ENCODE data around the gene HSPB1.
"Not testable (repeated sequence)": the region's sequence is repeated elsewhere in the genome, so short reads cannot be mapped to it uniquely, and the experiment has no call there.

Gene HSPB1

GRCh38 chr7:76282344-76283253, 19.9 kb upstream of the HSPB1 start:
- no peak for DNase-seq

DNA sequence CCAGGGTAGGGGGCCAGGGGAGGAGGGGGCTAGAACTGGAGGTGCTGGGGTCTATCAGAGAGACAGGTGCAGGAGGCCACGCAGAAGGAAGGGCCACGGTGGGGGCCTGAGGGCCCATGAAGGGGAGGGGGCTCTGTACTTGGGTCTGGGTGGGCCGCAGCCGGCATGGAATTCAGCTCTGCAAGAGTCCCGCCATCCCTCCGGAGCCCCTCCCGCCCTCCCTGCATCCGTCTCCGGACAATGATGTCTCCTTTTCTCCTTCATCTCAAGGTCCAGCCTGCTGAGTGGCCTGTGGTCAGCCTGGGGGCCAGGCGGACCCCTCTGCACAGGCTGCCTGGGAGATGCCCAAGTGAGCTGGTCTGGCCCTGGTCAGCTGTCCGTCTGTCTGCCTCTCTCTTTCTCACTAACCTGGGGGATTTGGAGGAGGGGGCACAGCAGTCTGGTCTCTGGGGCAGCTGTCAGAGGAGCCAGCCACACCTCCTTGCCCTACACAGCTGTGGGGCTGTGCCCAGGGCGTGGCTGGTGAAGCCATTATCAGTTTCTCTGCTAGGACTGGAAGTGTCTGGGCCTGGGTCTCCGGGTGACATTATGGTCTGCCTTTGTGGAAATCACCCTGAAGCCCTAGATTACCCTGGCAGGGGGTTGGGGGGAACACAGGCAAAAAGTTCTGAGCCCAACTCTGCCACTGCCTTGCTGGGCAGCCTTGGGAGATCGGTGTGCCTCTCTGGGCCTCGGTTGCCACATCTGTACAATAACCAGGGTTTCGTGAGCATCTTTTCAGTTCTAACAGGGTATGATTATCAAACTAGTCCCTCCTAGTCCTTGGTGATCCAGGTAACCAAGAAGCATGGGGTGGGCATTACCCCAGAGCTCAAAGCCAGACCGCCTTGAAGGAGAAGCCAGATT, 19.0 kb upstream of the HSPB1 start:
- no peak for DNase-seq

- no peak for DNase-seq
Measured at GRCh38 chr7:76285604-76286374, 16.7 kb upstream of the HSPB1 start.

GRCh38 chr7:76286842-76287403, 15.6 kb upstream of the HSPB1 start:
- no peak for DNase-seq

DNA sequence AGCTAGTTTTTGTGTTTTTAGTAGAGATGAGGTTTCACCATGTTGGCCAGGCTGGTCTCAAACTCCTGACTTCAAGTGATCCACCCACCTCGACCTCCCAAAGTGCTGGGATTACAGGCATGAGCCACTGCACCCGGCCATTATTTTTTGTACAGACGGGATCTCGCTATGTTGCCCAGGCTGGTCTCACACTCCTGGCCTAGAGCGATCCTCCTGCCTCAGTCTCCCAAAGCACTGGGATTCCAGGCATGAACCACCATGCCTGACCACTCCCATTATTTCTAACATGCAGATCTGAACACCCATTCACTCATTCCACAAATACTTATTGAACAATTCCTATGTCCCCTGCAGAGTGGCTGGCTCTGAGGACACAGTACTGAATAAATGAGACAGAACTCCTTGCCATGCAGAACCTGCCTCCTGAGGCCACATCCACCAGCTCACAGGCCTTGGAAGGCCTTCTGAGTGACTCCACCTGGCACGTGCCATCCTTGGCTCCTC, 11.6 kb upstream of the HSPB1 start:
- not testable (repeated sequence) for DNase-seq

DNA sequence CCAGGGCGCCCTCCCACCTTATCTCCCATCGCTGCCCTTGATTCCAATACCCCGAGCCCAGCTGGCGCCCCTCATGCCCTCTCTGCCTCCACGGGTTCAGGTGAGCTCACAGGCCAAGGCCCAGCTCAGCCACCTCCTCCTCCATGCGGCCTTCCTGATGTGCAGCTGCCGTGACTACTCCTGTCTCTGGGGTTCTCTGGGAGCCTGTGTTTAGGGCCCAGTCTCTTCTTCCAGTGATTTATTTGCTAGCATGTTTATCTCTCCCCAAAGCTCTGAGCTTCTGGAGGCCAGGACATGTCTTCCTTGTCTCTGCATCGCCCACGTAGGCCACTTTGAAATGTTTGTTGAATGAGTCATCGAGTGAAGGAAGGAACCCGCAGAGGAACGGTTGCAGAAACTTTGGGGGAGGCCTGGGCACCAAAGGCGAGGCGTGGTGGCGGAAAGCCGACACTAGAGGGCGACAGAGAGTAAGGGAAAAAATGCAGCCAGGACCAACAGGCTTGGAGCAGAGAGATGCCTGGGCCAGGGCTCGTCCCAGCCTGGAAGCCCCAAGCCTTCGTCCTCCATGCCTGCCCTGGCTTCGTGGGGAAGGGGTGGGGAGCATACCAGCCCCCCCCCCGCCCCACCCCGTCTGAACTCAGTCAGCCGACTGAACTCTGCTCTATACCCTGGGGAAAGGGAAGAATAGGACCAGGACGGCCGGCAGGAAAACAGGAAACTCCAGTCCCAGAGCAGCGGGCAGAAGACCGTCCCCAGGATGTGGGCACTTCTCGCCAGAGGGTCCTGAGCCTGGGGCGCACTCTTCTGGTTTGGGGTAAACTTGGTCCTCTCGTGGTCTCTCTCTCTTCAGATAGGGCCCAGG, 10.9 kb upstream of the HSPB1 start:
- peak; percentile 67 for DNase-seq

DNA sequence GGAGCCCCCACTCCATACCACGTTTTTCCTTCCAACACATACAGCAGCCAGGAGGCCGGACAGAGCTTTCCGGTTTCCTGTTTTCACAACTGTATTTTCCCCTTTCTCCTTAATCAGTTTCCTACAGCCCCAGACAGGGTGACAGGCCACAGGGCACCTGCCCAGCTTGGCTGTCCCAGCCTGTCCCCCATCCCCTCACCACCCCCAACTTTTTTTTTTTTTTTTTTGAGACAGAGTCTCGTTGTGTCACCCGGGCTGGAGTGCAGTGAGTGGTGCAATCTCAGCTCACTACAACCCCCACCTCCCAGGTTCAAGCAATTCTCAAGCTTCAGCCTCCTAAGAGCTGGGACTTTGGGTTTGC, 10.3 kb upstream of the HSPB1 start:
- no peak for DNase-seq

- not testable (repeated sequence) for DNase-seq
Measured at GRCh38 chr7:76292911-76293310, 9.6 kb upstream of the HSPB1 start.

DNA sequence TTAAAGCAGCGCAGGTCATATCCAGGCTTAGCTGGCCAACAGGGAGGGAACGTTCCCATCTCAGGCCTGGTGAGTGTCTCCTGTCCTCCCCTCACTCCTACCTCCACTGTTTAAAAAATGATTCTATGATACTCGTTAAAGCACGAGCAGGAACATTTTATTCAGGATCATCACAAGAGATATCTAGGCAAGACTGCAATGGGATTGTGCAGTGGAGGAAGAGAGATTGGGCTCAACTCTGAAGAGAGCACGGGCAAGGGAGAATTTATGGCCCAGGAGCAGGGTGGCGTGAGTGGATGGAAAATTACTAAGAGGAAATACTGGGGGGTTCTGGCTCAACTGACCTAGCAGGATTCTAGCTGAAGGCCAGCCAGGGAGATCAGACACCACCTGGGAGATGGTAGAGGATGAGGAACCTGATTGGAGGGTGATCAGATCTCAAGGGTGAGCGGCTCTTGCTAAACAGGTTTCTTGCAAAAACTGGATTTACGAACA, 9.0 kb upstream of the HSPB1 start:
- DNase-seq: no peak

DNA sequence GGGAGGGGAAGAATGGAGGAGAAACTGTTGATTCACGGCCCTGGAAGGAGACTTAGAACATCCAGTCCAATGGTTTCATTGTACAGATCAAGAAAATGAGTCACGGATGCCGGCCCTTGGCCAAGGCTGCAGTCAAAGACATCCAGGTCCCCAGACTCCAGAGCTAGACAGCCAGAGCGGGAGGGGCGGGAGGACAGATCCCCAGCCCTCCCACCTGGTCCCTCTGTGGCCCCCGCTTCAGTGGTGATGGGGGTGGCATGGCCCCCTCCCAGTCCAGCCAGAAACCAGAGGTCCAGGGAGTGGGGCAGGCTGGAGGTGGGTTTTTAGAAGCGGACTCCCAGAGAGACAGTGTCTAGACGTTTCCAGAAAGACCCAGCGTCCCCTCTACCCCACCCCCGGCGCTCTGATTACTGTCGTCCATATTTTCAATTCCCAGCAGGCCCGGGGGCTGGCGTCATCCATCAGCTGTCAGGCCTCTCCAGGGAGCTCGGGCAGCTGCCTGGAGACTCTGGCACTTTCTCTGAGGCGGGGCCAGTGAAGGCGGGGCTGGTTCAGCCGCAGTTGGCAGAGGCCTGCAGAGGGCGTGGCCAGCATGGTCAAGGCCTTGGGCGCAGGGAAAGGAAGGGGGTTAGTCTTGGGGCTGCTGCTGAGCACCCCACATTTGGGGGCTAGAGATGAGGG, 8.0 kb upstream of the HSPB1 start:
- DNase-seq: peak; percentile 96

DNA sequence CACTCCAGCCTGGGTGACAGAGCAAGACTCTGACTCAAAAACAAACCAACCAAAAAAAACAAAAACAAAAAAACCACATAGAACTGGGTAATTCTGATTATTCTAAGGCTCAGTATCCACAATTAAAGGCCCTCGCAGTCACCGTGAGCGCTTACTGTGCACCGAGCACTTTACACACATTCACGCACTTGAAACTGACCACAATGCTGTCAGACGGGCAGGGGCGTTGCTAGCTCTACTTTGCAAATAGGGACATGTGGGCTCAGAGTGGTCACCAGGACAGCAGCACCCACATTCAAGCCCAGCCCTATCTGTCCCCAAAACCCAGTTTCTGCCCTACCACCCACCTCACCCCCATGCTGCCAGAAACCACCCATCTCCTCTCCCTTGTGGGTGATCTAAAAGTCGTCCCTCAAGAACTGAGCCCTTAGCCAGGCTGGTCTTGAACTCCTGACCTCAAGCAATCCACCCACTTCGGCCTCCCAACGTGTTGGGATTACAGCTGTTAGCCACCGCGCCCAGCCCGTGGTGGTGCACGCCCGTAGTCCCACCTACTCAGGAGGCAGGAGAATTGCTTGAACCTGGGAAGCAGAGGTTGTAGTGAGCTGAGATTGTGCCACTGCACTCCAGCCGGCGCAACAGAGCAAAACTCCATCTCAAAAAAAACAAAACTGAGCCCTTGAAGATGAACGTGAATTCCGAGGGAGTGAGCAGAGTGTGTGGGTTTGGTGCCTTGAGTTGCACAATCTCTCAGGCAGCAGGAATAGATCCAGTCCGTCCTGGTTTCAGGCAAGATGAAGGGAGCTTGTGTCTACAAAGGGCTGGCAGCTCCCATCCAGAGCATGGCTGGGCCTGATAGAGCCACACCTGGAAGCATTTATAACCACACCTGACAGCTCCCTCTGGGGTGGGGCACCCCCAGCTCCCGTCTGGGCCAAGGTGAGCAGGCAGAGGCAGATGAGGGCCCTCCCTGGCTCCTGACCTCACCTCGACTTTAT, 5.4 kb upstream of the HSPB1 start:
- DNase-seq: no peak

- no peak for DNase-seq
Measured at GRCh38 chr7:76300166-76300731, 2.2 kb upstream of the HSPB1 start.

DNA sequence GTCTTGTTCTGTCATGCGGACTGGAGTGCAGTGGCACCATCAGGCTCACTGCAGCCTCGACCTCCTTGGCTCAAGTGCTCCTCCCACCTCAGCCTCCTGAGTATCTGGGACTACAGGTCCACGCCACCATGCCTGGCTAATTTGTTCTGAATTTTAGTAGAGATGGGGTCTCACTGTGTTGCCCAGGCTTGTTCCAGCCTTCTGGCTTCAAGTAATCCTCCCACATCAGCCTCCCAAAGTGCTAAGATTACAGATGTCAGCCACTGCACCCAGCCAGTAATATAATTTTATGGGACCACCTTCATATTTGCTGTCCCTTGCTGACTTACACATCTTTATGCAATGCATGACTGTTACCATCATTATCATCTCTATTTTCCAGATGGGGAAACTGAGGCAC, 1.5 kb upstream of the HSPB1 start:
- DNase-seq: no peak

DNA sequence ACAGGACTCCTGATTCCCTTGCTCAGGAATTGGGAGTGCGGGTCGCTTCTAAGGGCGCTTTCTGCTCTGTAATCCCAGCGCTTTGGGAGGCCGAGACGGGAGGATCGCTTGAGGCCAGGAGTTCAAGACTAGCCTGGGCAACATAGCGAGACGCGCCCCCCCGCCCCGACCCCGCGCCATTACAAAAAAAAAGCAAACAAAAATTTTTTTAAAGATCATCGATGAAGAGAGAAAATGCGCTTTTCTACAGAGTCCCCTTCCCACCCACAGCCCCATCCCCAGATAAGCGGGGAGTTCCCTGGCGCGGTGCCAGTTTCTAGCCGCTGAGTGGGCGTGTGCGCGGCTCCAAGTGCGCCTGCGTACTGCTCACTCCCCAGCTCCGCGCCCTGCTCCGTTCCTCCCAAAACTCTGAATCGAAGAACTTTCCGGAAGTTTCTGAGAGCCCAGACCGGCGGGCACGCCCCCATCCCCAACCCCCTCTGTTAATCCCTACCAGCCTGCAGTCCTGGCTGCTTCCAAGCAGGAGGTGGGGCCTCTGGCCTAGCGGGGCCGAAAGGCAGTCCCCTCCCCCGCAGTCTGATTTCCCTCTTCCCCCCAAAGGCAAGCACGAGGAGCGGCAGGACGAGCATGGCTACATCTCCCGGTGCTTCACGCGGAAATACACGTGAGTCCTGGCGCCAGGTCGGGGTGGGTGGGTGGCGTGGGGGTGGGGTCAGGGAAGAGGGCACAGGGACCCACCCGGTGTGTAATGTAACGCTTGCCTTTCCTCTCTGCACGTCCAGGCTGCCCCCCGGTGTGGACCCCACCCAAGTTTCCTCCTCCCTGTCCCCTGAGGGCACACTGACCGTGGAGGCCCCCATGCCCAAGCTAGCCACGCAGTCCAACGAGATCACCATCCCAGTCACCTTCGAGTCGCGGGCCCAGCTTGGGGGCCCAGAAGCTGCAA, 1.0 kb downstream of the HSPB1 start:
- peak; percentile 69 for DNase-seq

DNA sequence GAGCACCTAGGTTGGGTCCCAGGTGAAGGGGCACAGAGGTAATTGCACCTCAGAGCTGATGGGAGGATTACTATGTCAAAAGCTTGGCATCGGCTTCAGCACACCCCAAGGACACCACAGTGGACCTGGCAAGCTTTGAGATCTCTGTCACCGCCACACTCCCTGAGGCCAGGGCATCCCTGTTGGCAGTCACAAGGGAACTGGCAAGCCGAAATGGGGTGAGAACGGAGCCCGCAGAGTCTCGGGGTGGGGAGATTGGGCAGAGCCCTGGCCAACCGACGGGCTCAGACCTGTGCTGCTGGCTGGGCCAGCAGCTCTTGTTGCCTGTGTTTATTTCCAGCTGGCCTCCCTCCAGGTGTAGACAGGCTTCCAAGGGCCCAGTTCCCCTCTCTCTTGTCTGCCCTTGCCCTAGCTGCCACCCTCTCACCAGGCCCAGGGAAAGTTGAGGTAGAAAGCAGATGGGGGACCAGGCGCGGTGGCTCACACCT, 2.5 kb downstream of the HSPB1 start:
- peak; percentile 66 for DNase-seq

GRCh38 chr7:76308874-76309273, 6.4 kb downstream of the HSPB1 start:
- DNase-seq: not testable (repeated sequence)

GRCh38 chr7:76309341-76310101, 7.0 kb downstream of the HSPB1 start:
- not testable (repeated sequence) for DNase-seq
